Astrocyte (in vitro differentiated cells and primary cell): ENCODE results near the gene NR2C2.

ENCODE experiments used
- EZH2 ChIP-seq: IDR thresholded peaks from 2 replicates; pipeline ENCODE4 v1.6.1; 2012; ENCODE audit warnings: mild to moderate bottlenecking, low read length, inconsistent platforms; ENCODE audit not compliant: insufficient read depth
- TF ChIP-seq, protein P1 (sequence below): IDR thresholded peaks from 2 replicates; pipeline ENCODE4 v1.5.1; 2011; ENCODE audit warnings: low read depth, mild to moderate bottlenecking, inconsistent platforms, low read length, moderate library complexity; ENCODE audit not compliant: insufficient read depth

DNA sequence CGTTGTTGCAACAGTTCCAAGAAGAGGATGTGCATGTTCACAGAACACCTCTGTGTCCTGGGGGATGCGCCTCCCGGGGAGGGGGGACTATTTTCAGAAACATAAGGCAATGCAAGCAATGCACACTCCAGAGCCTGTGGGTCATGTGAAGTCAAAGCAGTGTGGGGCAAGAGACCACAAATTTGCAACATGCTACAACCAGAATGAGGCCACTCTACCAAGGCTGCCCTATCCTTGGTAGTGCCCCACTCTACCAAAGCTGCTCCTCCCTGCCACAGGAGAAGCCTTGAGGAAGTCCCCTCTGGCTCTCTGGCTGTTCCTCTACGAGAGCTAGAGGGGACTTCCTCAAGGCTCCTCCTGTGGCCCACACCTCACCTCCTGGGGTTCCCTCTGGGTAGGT is 8.4 kb upstream of the NR2C2 start:
- TF ChIP-seq, protein P1, sequence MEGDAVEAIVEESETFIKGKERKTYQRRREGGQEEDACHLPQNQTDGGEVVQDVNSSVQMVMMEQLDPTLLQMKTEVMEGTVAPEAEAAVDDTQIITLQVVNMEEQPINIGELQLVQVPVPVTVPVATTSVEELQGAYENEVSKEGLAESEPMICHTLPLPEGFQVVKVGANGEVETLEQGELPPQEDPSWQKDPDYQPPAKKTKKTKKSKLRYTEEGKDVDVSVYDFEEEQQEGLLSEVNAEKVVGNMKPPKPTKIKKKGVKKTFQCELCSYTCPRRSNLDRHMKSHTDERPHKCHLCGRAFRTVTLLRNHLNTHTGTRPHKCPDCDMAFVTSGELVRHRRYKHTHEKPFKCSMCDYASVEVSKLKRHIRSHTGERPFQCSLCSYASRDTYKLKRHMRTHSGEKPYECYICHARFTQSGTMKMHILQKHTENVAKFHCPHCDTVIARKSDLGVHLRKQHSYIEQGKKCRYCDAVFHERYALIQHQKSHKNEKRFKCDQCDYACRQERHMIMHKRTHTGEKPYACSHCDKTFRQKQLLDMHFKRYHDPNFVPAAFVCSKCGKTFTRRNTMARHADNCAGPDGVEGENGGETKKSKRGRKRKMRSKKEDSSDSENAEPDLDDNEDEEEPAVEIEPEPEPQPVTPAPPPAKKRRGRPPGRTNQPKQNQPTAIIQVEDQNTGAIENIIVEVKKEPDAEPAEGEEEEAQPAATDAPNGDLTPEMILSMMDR: no peak
- no peak for TF ChIP-seq EZH2
